T-cell (primary cell): ENCODE results near the gene AQP6. TPM values are rescaled to one million over a fixed set of nuclear protein-coding genes. Genes with fewer than 3 reads are reported as not detected.
A peak's percentile ranks its signal among the peaks of the same experiment; 100 is the strongest.

ENCODE experiments used
- ATAC-seq, 4 experiments: fragments of 200-7000 bp in 3 of 4; fragments of 150-1000 bp in 1 of 4; cut with Tn5 transposase; replicated peaks in 1 of 4; 1 replicate in 3 of 4; 2 replicates in 1 of 4; pipeline ENCODE4 v1.10.0; 2021; ENCODE audit warnings: moderate library complexity in 3 of 4, mild to moderate bottlenecking in 2 of 4, moderate number of reproducible peaks in 1 of 4
- CTCF ChIA-PET, 2 donors: fragments of 300-600 bp; sonication (Branson Sonifier 250); formaldehyde crosslinking; loops; one replicate each; lab custom pipeline; 2022; ENCODE audit warnings: antibody characterized with exemption in 2 of 2; lab: Charles Lee
- POLR2A ChIA-PET, 2 donors: fragments of 300-600 bp; sonication (Branson Sonifier 250); formaldehyde crosslinking; loops; one replicate each; lab custom pipeline; 2022; ENCODE audit warnings: antibody characterized with exemption in 2 of 2; lab: Charles Lee
- DNase-seq, 35 experiments: peaks; one replicate each; pipeline versions ENCODE4 v3.0.0 to v3.0.0-alpha.2; 2013 to 2023
- H3K27ac ChIP-seq: one replicate; pipeline ENCODE4 v1.5.1; 2013; ENCODE audit warnings: low read length
- H3K27me3 ChIP-seq, 2 experiments: replicated peaks in 1 of 2; 1 replicate in 1 of 2; 2 replicates in 1 of 2; pipeline versions ENCODE4 v1.6.1 to v1.7.0; 2013; ENCODE audit warnings: low read length in 1 of 2, mixed read lengths in 1 of 2; ENCODE audit not compliant: control insufficient read depth in 2 of 2, insufficient read depth in 2 of 2; ENCODE audit errors: extremely low read depth in 1 of 2
- H3K36me3 ChIP-seq, 2 donors: 1 replicate in 1 of 2; 2 replicates in 1 of 2; pipeline versions ENCODE4 v1.6.1 to v1.7.0; 2013; ENCODE audit warnings: low read length in 1 of 2; ENCODE audit not compliant: control insufficient read depth in 2 of 2, insufficient read depth in 1 of 2; ENCODE audit errors: extremely low read depth in 1 of 2
- H3K4me1 ChIP-seq, 2 experiments: 1 replicate in 1 of 2; 2 replicates in 1 of 2; pipeline versions ENCODE4 v1.6.1 to v1.7.0; 2013; ENCODE audit warnings: low read length in 2 of 2, mixed read lengths in 1 of 2; ENCODE audit not compliant: insufficient read depth in 2 of 2, control insufficient read depth in 1 of 2; ENCODE audit errors: extremely low read depth in 1 of 2
- H3K4me3 ChIP-seq, 2 donors: 1 replicate in 1 of 2; 2 replicates in 1 of 2; pipeline versions ENCODE4 v1.5.1 to v1.7.0; 2013; ENCODE audit warnings: mild to moderate bottlenecking in 2 of 2, low read length in 1 of 2, moderate library complexity in 1 of 2; ENCODE audit not compliant: control insufficient read depth in 1 of 2; ENCODE audit errors: extremely low read depth in 1 of 2
- H3K9me3 ChIP-seq: 2 replicates; pipeline ENCODE4 v1.7.0; 2013
- H3K27ac Mint-ChIP-seq, 2 donors: one replicate each; pipeline ENCODE4 v1.8.0; 2020 to 2021; ENCODE audit warnings: mild to moderate bottlenecking in 2 of 2, mixed read lengths in 2 of 2
- H3K27me3 Mint-ChIP-seq, 2 donors: one replicate each; pipeline ENCODE4 v1.8.0; 2021 to 2022; ENCODE audit warnings: mixed read lengths in 2 of 2
- H3K36me3 Mint-ChIP-seq: one replicate; pipeline ENCODE4 v1.8.0; 2021; ENCODE audit warnings: mixed read lengths
- H3K4me1 Mint-ChIP-seq, 3 donors: one replicate each; pipeline ENCODE4 v1.8.0; 2020 to 2022; ENCODE audit warnings: mixed read lengths in 3 of 3, mild to moderate bottlenecking in 1 of 3
- H3K4me3 Mint-ChIP-seq, 3 donors: one replicate each; pipeline ENCODE4 v1.8.0; 2020 to 2022; ENCODE audit warnings: mild to moderate bottlenecking in 3 of 3, mixed read lengths in 3 of 3, moderate library complexity in 3 of 3
- H3K9me3 Mint-ChIP-seq, 3 donors: one replicate each; pipeline ENCODE4 v1.8.0; 2020 to 2022; ENCODE audit warnings: mixed read lengths in 3 of 3
- WGBS: methylation state at CpG from one replicate; pipeline ENCODE4 v1.1.5; 2013; ENCODE audit warnings: missing lambda C conversion rate; ENCODE audit not compliant: insufficient coverage; 5-methylcytosine and 5-hydroxymethylcytosine counted together
- total RNA-seq, 35 experiments: library from RNA in 6 of 35; stranded (reverse) in 6 of 35; fragments of 120-200 nt in 1 of 35; gene quantifications; one replicate each; pipeline versions ENCODE4 v1.2.1 to v1.2.4 and lab custom pipeline; 2013 to 2026

The AQP6 gene
- total RNA-seq, 5 donors from 2014 or later (not counting 1 experiment from before 2014, with no cell fraction given) = not detected

- ChIA-PET CTCF (interaction anchor here (0.9 to 3.4 kb wide), 4 partner anchors 20 to 90 kb away, joined by 3 to 24 read pairs (median 10); no protein-coding TSS in a partner anchor), POLR2A (no interaction called here)
- ATAC-seq = no peak
- H3K27me3 ChIP-seq = peaks cover 0 to 92% of the 10 kb centered on the region in 2 experiments
- H3K27ac ChIP-seq = no peak overlapping the region
- Mint-ChIP-seq H3K9me3 (no peaks in the 10 kb centered on the region), H3K4me1 (peaks cover 4 to 7% (median 6%) of the 10 kb centered on the region in 3 donors), H3K27ac (peak overlapping the region in 1 of 2 donors; percentile 43), H3K27me3 (peaks cover 25 to 47% of the 10 kb centered on the region in 2 donors), H3K4me3 (no peak overlapping the region), H3K36me3 (no peaks in the 10 kb centered on the region)
- peaks cover 0 to 18% of the 10 kb centered on the region in 2 experiments for H3K4me1 ChIP-seq
- H3K36me3 ChIP-seq = no peaks in the 10 kb centered on the region
- no peak overlapping the region for H3K4me3 ChIP-seq
- no peak for DNase-seq
- no peaks in the 10 kb centered on the region for H3K9me3 ChIP-seq
- WGBS = 61% methylated on average over 5 of the region's 6 CpGs
Measured at GRCh38 chr12:49965836-49966235, 6.9 kb upstream of the AQP6 start.

DNA sequence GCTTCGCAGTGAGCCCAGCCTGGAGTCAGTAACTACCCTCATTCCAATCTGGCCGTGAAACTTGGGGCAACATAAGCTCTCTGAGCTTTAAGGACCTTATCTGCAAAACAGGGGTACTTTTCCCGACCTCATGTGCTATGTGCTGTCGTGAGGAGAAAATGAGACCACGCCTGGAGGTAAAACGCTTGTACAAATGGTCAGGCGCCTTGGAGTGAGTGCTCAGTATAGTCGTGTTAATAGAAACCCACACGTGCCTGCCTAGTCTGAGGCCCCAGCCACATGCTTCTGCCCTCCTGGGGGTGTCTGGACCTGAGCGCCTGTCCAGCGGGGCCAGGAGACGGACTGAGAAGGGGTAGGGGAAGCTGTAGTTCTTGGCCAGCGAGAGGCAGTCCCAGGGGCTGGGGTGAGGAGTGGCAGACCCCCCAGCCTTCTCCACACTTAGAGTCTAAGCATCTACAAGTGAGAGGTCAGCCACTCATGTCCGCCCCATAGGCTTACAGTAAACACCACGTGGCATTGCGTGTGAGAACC lies 6.2 kb upstream of the AQP6 start:
- H3K9me3 ChIP-seq = no peaks in the 10 kb centered on the region
- peak in 1 of 35 experiments; percentile 19 for DNase-seq
- H3K4me1 Mint-ChIP-seq = peaks cover 4 to 6% (median 6%) of the 10 kb centered on the region in 3 donors
- H3K4me3 Mint-ChIP-seq = peak overlapping the region in 1 of 3 donors; percentile 79
- H3K4me3 ChIP-seq = no peak overlapping the region
- peaks cover 0 to 16% of the 10 kb centered on the region in 2 experiments for H3K4me1 ChIP-seq
- ChIA-PET POLR2A (no interaction called here), CTCF (interaction anchor here (0.7 to 3.4 kb wide), 14 partner anchors 12 to 104 kb away, joined by 3 to 24 read pairs (median 4); partner anchors contain the start of gene RACGAP1 (in 1 of the 2))
- peaks cover 24 to 47% of the 10 kb centered on the region in 2 donors for H3K27me3 Mint-ChIP-seq
- no peaks in the 10 kb centered on the region for H3K36me3 Mint-ChIP-seq
- no peaks in the 10 kb centered on the region for H3K36me3 ChIP-seq
- no peak overlapping the region for H3K27ac ChIP-seq
- no peaks in the 10 kb centered on the region for H3K9me3 Mint-ChIP-seq
- 20% methylated on average over 7 of the region's 16 CpGs for WGBS
- no peak overlapping the region for H3K27ac Mint-ChIP-seq
- H3K27me3 ChIP-seq = peaks cover 0 to 91% of the 10 kb centered on the region in 2 experiments
- ATAC-seq = peak in 1 of 4 experiments; percentile 3

- Mint-ChIP-seq H3K27ac (no peak overlapping the region), H3K4me3 (peak overlapping the region; percentile 55 to 79 (median 64)), H3K27me3 (peaks cover 24 to 44% of the 10 kb centered on the region in 2 donors), H3K36me3 (no peaks in the 10 kb centered on the region), H3K9me3 (no peaks in the 10 kb centered on the region), H3K4me1 (peaks cover 4 to 6% (median 6%) of the 10 kb centered on the region in 3 donors)
- ATAC-seq (peak; percentile 84 to 88 (median 84)), DNase-seq (peak; percentile 72 to 96 (median 89))
- CTCF ChIA-PET = interaction anchor here (0.6 to 3.4 kb wide), 18 partner anchors 11 to 389 kb away, joined by 3 to 24 read pairs (median 3); partner anchors contain the start of gene RACGAP1 (in 1 of the 2)
- peak overlapping the region; percentile 48 to 60 for H3K4me3 ChIP-seq
- no peak overlapping the region for H3K27ac ChIP-seq
- peaks cover 0 to 89% of the 10 kb centered on the region in 2 experiments for H3K27me3 ChIP-seq
- POLR2A ChIA-PET = no interaction called here
- H3K9me3 ChIP-seq = no peaks in the 10 kb centered on the region
- H3K36me3 ChIP-seq = no peaks in the 10 kb centered on the region
- 3% methylated on average over 36 of the region's 40 CpGs for WGBS
- peaks cover 0 to 16% of the 10 kb centered on the region in 2 experiments for H3K4me1 ChIP-seq
Measured at GRCh38 chr12:49967042-49967776, 5.5 kb upstream of the AQP6 start.

DNA sequence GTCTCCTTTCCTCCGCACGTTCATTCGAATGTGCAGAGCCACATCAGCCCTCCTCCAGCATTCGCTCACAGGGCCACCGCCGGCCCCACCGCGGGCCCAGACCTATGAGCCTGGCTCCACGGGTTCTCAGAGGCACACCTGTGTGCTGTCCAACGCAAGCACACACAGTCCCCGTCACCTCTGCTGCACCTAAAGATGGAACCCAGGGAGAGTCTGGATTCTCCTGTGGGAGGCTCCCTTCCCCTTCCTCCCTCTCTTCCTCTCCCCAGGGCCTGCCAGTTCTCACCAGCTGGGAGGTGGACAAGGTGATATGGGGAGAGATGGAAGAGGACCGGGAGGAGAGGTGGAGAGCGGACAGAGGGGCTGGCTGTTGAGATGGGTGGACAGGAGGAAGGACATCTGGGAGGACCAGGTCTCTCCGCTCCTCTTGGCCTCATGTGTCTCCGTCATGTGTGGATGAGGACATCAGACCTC lies 4.9 kb upstream of the AQP6 start:
- no peaks in the 10 kb centered on the region for H3K36me3 ChIP-seq
- peaks cover 4 to 6% (median 4%) of the 10 kb centered on the region in 3 donors for H3K4me1 Mint-ChIP-seq
- H3K4me3 Mint-ChIP-seq = peak overlapping the region; percentile 55 to 79 (median 64)

DNA sequence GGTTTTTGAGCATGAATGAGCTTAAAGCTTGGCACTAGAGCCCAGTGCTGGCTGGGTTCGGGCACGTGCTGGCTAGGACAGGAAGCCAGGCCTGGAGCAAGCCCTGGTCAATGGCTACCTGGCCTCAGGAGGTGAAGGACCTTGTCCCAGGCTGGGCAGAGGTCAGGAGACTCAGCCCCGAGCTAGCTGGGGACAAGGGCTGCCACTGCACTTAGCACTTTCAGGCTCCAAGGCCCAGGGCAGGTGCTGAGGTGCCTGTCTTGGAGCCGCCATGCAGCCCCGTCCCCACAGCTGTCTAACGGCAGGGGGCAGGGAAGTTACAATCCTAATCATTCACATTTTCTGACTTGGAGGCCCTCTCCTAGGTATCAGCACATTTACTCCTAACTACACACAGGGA lies 4.3 kb upstream of the AQP6 start:
- WGBS = 85% methylated on average over 3 of the region's 6 CpGs
- Mint-ChIP-seq H3K4me1 (peaks cover 4 to 6% (median 4%) of the 10 kb centered on the region in 3 donors), H3K4me3 (peak overlapping the region in 1 of 3 donors; percentile 79), H3K27me3 (peaks cover 15 to 33% of the 10 kb centered on the region in 2 donors), H3K36me3 (no peaks in the 10 kb centered on the region), H3K9me3 (no peaks in the 10 kb centered on the region), H3K27ac (no peak overlapping the region)
- DNase-seq (no peak), ATAC-seq (no peak)
- POLR2A ChIA-PET = interaction anchor here (0.5 to 0.6 kb wide), 2 partner anchors 146 to 198 kb away, joined by 3 read pairs; no protein-coding TSS in a partner anchor
- Histone ChIP-seq H3K27ac (no peak overlapping the region), H3K36me3 (no peaks in the 10 kb centered on the region), H3K9me3 (no peaks in the 10 kb centered on the region), H3K27me3 (peaks cover 0 to 85% of the 10 kb centered on the region in 2 experiments), H3K4me3 (no peak overlapping the region), H3K4me1 (peaks cover 0 to 16% of the 10 kb centered on the region in 2 experiments)
- CTCF ChIA-PET = interaction anchor here (0.6 to 3.4 kb wide), 4 partner anchors 10 to 87 kb away, joined by 4 to 24 read pairs (median 4); no protein-coding TSS in a partner anchor

More for the DNA sequence above, 4.9 kb upstream of the AQP6 start:
- H3K9me3 ChIP-seq = no peaks in the 10 kb centered on the region
- H3K27me3 ChIP-seq = peaks cover 0 to 89% of the 10 kb centered on the region in 2 experiments
- ChIA-PET POLR2A (interaction anchor here in 1 of 2 donors (0.5 kb wide), 1 partner anchor 146 kb away, joined by 3 read pairs; no protein-coding TSS in a partner anchor), CTCF (interaction anchor here (0.6 to 3.4 kb wide), 12 partner anchors 11 to 389 kb away, joined by 3 to 24 read pairs (median 4); no protein-coding TSS in a partner anchor)
- Mint-ChIP-seq H3K9me3 (no peaks in the 10 kb centered on the region), H3K27me3 (peaks cover 19 to 39% of the 10 kb centered on the region in 2 donors), H3K36me3 (no peaks in the 10 kb centered on the region), H3K27ac (no peak overlapping the region)
- ATAC-seq (peak in 3 of 4 experiments; percentile 6 to 25 (median 17)), DNase-seq (no peak)
- peaks cover 0 to 16% of the 10 kb centered on the region in 2 experiments for H3K4me1 ChIP-seq
- WGBS = 29% methylated on average over 12 of the region's 15 CpGs
- peak overlapping the region; percentile 48 to 60 for H3K4me3 ChIP-seq
- no peak overlapping the region for H3K27ac ChIP-seq

GRCh38 chr12:49969027-49969426 lies 3.7 kb upstream of the AQP6 start:
- H3K36me3 ChIP-seq = no peaks in the 10 kb centered on the region
- Mint-ChIP-seq H3K27me3 (peaks cover 12 to 27% of the 10 kb centered on the region in 2 donors), H3K4me3 (no peak overlapping the region), H3K36me3 (no peaks in the 10 kb centered on the region), H3K27ac (no peak overlapping the region), H3K9me3 (no peaks in the 10 kb centered on the region), H3K4me1 (peaks cover 4 to 6% (median 4%) of the 10 kb centered on the region in 3 donors)
- H3K4me3 ChIP-seq = no peak overlapping the region
- no peak for DNase-seq
- H3K9me3 ChIP-seq = no peaks in the 10 kb centered on the region
- peaks cover 0 to 16% of the 10 kb centered on the region in 2 experiments for H3K4me1 ChIP-seq
- H3K27ac ChIP-seq = no peak overlapping the region
- H3K27me3 ChIP-seq = peaks cover 0 to 80% of the 10 kb centered on the region in 2 experiments
- ATAC-seq = no peak
- ChIA-PET POLR2A (no interaction called here), CTCF (interaction anchor here in 1 of 2 donors (0.6 kb wide), 1 partner anchor 160 kb away, joined by 5 read pairs; no protein-coding TSS in a partner anchor)
- 67% methylated on average over 5 of the region's 5 CpGs for WGBS
